ENCODE results near the gene TPCN1. TPM values are rescaled to one million over a fixed set of nuclear protein-coding genes. Genes with fewer than 3 reads are reported as not detected.
A peak's percentile ranks its signal among the peaks of the same experiment; 100 is the strongest.

TPCN1 gene
- total and polyA plus RNA-seq, 2 donors (not counting 1 experiment from before 2014, with no cell fraction given) = 17.2 to 17.8 TPM

DNA sequence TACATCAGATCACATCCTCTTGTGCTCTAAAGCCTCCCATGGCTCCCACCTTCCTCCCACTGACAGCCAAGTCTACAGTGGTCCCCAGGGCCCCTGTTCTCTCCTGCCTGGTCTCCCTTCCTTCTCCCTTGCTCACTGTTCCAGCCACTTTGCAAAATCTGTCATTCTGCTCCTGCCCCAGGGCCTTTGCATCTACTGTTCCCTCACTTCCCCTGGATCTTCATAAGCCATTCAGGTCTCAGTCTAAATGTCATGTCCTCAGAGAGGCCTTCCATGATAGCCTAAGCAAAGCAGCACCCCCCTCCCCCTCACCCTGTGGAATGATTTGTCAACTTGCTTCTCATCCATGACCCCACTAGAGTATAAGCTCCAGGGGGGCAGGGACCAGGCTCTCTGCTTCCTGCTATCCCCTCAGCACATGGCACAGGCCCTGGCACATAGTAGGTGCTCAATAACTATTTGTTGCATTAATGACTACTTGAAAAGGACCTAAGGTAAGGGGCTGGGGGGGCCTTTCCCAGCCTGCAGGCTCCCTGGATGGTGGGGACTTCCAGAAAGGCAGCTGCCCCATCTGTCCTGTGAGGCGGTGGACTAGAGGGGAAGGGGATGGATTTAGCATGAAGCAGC, 108.6 kb downstream of the TPCN1 start:
- H3K4me2 ChIP-seq (ENCODE audit: extremely low read depth, insufficient read depth, low read length) = no peak overlapping the region

DNA sequence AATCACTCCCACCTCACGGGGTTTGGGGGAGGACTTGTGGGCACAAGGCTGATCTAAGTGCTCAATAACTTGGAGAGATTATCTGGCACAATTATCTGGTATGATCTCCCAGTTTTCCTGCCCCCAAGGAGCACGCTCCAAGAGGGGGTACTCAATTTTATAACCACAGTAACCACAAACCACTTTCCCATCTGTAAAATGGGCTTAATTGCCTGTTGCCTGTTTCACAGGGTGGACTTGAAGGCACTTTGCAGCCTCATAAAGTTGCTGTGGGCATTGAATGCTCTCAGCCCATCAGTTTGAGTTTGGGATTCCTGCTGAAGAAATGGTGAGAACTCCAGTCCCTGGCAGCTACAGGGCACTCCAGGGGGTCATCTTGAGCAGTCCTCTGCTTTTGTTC, 109.2 kb downstream of the TPCN1 start:
- peaks cover 4% of the 10 kb centered on the region for H3K36me3 ChIP-seq (ENCODE audit: control insufficient read depth, insufficient read depth, low read length)
- no peak overlapping the region for H3K4me2 ChIP-seq (ENCODE audit: extremely low read depth, insufficient read depth, low read length)
- H3K9me3 ChIP-seq (ENCODE audit: control insufficient read depth, insufficient read depth, low read depth, low read length) = no peaks in the 10 kb centered on the region
- DNase-seq (ENCODE audit: low read depth in 2 of 2) = no peak
- no peaks in the 10 kb centered on the region for H3K79me2 ChIP-seq (ENCODE audit: control insufficient read depth, insufficient read depth, low read length)
- no peak overlapping the region for H3K27ac ChIP-seq (ENCODE audit: insufficient read depth, low read length)
- H2AFZ ChIP-seq (ENCODE audit: low read length) = no peak overlapping the region
- no peak overlapping the region for H3K4me3 ChIP-seq (replicated peaks in 1 of 4; ENCODE audit: control extremely low read depth in 1 of 4, insufficient read depth in 1 of 4, low read depth in 3 of 4, low read length in 4 of 4)
- H3K9ac ChIP-seq (ENCODE audit: insufficient read depth, low read length) = no peak overlapping the region
- peaks cover 8% of the 10 kb centered on the region for H3K4me1 ChIP-seq (ENCODE audit: control insufficient read depth, extremely low read depth, insufficient read depth, low read length)
- H4K20me1 ChIP-seq (ENCODE audit: control insufficient read depth, extremely low read depth, insufficient read depth, low read length) = no peaks in the 10 kb centered on the region
- TF ChIP-seq, protein P1, sequence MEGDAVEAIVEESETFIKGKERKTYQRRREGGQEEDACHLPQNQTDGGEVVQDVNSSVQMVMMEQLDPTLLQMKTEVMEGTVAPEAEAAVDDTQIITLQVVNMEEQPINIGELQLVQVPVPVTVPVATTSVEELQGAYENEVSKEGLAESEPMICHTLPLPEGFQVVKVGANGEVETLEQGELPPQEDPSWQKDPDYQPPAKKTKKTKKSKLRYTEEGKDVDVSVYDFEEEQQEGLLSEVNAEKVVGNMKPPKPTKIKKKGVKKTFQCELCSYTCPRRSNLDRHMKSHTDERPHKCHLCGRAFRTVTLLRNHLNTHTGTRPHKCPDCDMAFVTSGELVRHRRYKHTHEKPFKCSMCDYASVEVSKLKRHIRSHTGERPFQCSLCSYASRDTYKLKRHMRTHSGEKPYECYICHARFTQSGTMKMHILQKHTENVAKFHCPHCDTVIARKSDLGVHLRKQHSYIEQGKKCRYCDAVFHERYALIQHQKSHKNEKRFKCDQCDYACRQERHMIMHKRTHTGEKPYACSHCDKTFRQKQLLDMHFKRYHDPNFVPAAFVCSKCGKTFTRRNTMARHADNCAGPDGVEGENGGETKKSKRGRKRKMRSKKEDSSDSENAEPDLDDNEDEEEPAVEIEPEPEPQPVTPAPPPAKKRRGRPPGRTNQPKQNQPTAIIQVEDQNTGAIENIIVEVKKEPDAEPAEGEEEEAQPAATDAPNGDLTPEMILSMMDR (conservative IDR thresholded peaks at IDR 0.05 in 1 of 2, IDR thresholded peaks at IDR 0.05 in 1 of 2; ENCODE audit: low read depth in 1 of 2, low read length in 2 of 2) = no peak
- no peak for TF ChIP-seq EZH2 (IDR thresholded peaks at IDR 0.05; ENCODE audit: low read length, missing control alignments)
- no peaks in the 10 kb centered on the region for H3K27me3 ChIP-seq (ENCODE audit: control insufficient read depth, insufficient read depth, low read length)

More for the DNA sequence above, 108.6 kb downstream of the TPCN1 start:
- H2AFZ ChIP-seq (ENCODE audit: low read length) = no peak overlapping the region
- no peak overlapping the region for H3K9ac ChIP-seq (ENCODE audit: insufficient read depth, low read length)
- H3K9me3 ChIP-seq (ENCODE audit: control insufficient read depth, insufficient read depth, low read depth, low read length) = no peaks in the 10 kb centered on the region
- no peaks in the 10 kb centered on the region for H3K79me2 ChIP-seq (ENCODE audit: control insufficient read depth, insufficient read depth, low read length)
- H3K27ac ChIP-seq (ENCODE audit: insufficient read depth, low read length) = no peak overlapping the region
- DNase-seq (ENCODE audit: low read depth in 2 of 2) = no peak
- peaks cover 4% of the 10 kb centered on the region for H3K36me3 ChIP-seq (ENCODE audit: control insufficient read depth, insufficient read depth, low read length)
- peaks cover 8% of the 10 kb centered on the region for H3K4me1 ChIP-seq (ENCODE audit: control insufficient read depth, extremely low read depth, insufficient read depth, low read length)
- no peaks in the 10 kb centered on the region for H4K20me1 ChIP-seq (ENCODE audit: control insufficient read depth, extremely low read depth, insufficient read depth, low read length)
- no peaks in the 10 kb centered on the region for H3K27me3 ChIP-seq (ENCODE audit: control insufficient read depth, insufficient read depth, low read length)
- no peak overlapping the region for H3K4me3 ChIP-seq (replicated peaks in 1 of 4; ENCODE audit: control extremely low read depth in 1 of 4, insufficient read depth in 1 of 4, low read depth in 3 of 4, low read length in 4 of 4)
- TF ChIP-seq EZH2 (IDR thresholded peaks at IDR 0.05; ENCODE audit: low read length, missing control alignments) = no peak
- TF ChIP-seq, protein P1 (conservative IDR thresholded peaks at IDR 0.05 in 1 of 2, IDR thresholded peaks at IDR 0.05 in 1 of 2; ENCODE audit: low read depth in 1 of 2, low read length in 2 of 2) = no peak

DNA sequence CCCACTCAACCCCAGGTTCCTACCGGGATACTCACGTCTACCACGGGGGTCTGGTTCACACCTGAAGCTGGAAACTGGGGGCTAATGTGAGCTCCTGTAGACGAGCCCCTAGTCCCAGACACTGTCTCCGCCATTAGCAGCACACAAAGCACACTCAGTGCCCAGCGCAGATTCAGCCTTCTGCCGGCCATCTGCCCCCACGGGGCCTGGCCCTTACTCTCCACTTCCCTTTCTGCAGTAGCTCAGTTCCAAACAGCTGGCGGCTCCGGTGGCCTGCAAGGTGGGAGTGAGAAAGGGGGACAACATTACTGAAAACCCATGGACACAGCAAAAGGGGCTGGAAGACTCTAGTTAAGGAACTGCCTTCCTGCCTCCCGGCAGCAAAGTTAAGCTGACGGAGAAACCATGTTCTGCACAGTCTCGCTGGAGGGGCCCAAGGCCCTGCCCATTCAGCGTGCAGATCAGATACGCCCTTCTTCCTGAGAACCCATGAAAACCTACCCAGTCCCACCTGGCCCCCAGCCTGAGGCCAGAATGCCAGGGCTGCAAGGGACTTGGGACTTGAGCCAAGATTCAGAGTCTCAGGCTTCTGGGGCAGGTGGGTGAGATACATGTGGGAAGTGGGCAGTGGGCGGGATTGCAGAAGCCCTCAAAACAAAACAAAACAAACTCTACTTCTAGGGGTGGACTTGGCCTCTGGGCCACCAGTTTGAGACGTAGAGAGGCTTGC, 111.6 kb downstream of the TPCN1 start:
- Histone ChIP-seq H3K4me3 (replicated peaks in 1 of 4; ENCODE audit: control extremely low read depth in 1 of 4, insufficient read depth in 1 of 4, low read depth in 3 of 4, low read length in 4 of 4) (peak overlapping the region in 1 of 4 experiments; percentile 20), H3K27me3 (ENCODE audit: control insufficient read depth, insufficient read depth, low read length) (no peaks in the 10 kb centered on the region), H3K4me1 (ENCODE audit: control insufficient read depth, extremely low read depth, insufficient read depth, low read length) (no peaks in the 10 kb centered on the region), H3K36me3 (ENCODE audit: control insufficient read depth, insufficient read depth, low read length) (peaks cover 4% of the 10 kb centered on the region), H4K20me1 (ENCODE audit: control insufficient read depth, extremely low read depth, insufficient read depth, low read length) (no peaks in the 10 kb centered on the region), H2AFZ (ENCODE audit: low read length) (no peak overlapping the region), H3K9ac (ENCODE audit: insufficient read depth, low read length) (no peak overlapping the region), H3K4me2 (ENCODE audit: extremely low read depth, insufficient read depth, low read length) (peak overlapping the region; percentile 28), H3K9me3 (ENCODE audit: control insufficient read depth, insufficient read depth, low read depth, low read length) (no peaks in the 10 kb centered on the region), H3K27ac (ENCODE audit: insufficient read depth, low read length) (no peak overlapping the region), H3K79me2 (ENCODE audit: control insufficient read depth, insufficient read depth, low read length) (no peaks in the 10 kb centered on the region)
- no peak for DNase-seq (ENCODE audit: low read depth in 2 of 2)
- no peak for TF ChIP-seq EZH2 (IDR thresholded peaks at IDR 0.05; ENCODE audit: low read length, missing control alignments)
- TF ChIP-seq, protein P1 (conservative IDR thresholded peaks at IDR 0.05 in 1 of 2, IDR thresholded peaks at IDR 0.05 in 1 of 2; ENCODE audit: low read depth in 1 of 2, low read length in 2 of 2) = no peak
